HepG2 (cell line): ENCODE data around the gene ACSM2B. TPM values are rescaled to one million over a fixed set of nuclear protein-coding genes. Genes with fewer than 3 reads are reported as not detected.
"Not testable (repeated sequence)": the region's sequence is repeated elsewhere in the genome, so short reads cannot be mapped to it uniquely, and the experiment has no call there.

Source experiments
- ATAC-seq: fragments of 200-7000 bp; cut with Tn5 transposase; 3 replicates; pipeline ENCODE4 v1.9.1; 2020; ENCODE audit warnings: mild to moderate bottlenecking, moderate library complexity
- BruUV-seq: library from RNA; stranded (reverse); fragments of 400-500 nt; replicated peaks from 2 replicates; lab custom pipeline; 2021; lab: Mats Ljungman, UMichigan
- CTCF ChIA-PET: fragments of 300-600 bp; formaldehyde crosslinking; extraction: SDS; loops from one replicate; lab custom pipeline; 2021; ENCODE audit warnings: low total read pairs, inconsistent platforms, low intra/inter-chr PET ratio; lab: Yijun Ruan, JAX
- POLR2A ChIA-PET: fragments of 350-600 bp; sonication (Branson Sonifier 250); formaldehyde crosslinking; loops from one replicate; lab custom pipeline; 2020; ENCODE audit warnings: antibody characterized with exemption, inconsistent platforms; lab: Yijun Ruan, JAX
- DNase-seq: peaks from one replicate; pipeline ENCODE4 v3.0.0-alpha.2; 2015; ENCODE audit warnings: low spot score
- FAIRE-seq: peaks from 3 replicates; lab custom pipeline; 2011; peaks lifted over from hg19 to GRCh38; lab: Jason Lieb, UNC
- H2AFZ ChIP-seq: one replicate; pipeline ENCODE4 v1.6.1; 2011; ENCODE audit warnings: low read length, inconsistent platforms
- H3K27ac ChIP-seq: fragments of 300-600 bp; 3 replicates; pipeline ENCODE4 v1.8.0; 2011; ENCODE audit warnings: mixed run types, mild to moderate bottlenecking, mixed read lengths, low read length, inconsistent platforms; ENCODE audit not compliant: insufficient read depth; ENCODE audit errors: extremely low read length
- H3K27me3 ChIP-seq, 2 experiments: fragments of 200-600 bp in 1 of 2; 2 replicates in 1 of 2; 3 replicates in 1 of 2; pipeline versions ENCODE4 v1.6.0 to v1.8.0; 2011; ENCODE audit warnings: low read length in 2 of 2, mild to moderate bottlenecking in 2 of 2, moderate library complexity in 2 of 2, inconsistent platforms in 1 of 2; ENCODE audit not compliant: insufficient read depth in 2 of 2, control insufficient read depth in 1 of 2
- H3K36me3 ChIP-seq, 2 experiments: fragments of 200-600 bp in 1 of 2; replicated peaks in 1 of 2; 2 replicates in 1 of 2; 3 replicates in 1 of 2; pipeline versions ENCODE4 v1.5.1 to v1.8.0; 2011; ENCODE audit warnings: low read length in 2 of 2, inconsistent platforms in 1 of 2; ENCODE audit not compliant: insufficient read depth in 2 of 2, control insufficient read depth in 1 of 2
- H3K4me1 ChIP-seq: 2 replicates; pipeline ENCODE4 v1.5.1; 2012; ENCODE audit warnings: low read length, inconsistent platforms; ENCODE audit not compliant: insufficient read depth
- H3K4me2 ChIP-seq: 2 replicates; pipeline ENCODE4 v1.6.0; 2011; ENCODE audit warnings: low read depth, low read length, inconsistent platforms
- H3K4me3 ChIP-seq, 3 experiments: fragments of 200-600 bp in 1 of 3; sonication (generic), shearing (Covaris generic) in 1 of 3; replicated peaks in 1 of 3; 2 replicates each; pipeline ENCODE4 v1.5.1; 2011 to 2016; ENCODE audit warnings: low read length in 3 of 3, inconsistent platforms in 2 of 3, low read depth in 2 of 3, mild to moderate bottlenecking in 2 of 3, control low read depth in 1 of 3, mixed read lengths in 1 of 3; ENCODE audit not compliant: insufficient read depth in 1 of 3
- H3K79me2 ChIP-seq: one replicate; pipeline ENCODE4 v1.6.1; 2011; ENCODE audit warnings: low read length, inconsistent platforms; ENCODE audit not compliant: insufficient read depth
- H3K9ac ChIP-seq: 2 replicates; pipeline ENCODE4 v1.6.0; 2011; ENCODE audit warnings: mild to moderate bottlenecking, low read depth, low read length, inconsistent platforms; ENCODE audit not compliant: insufficient read depth
- H3K9me3 ChIP-seq: 2 replicates; pipeline ENCODE4 v1.5.1; 2012; ENCODE audit warnings: mild to moderate bottlenecking, low read length
- H4K20me1 ChIP-seq: 2 replicates; pipeline ENCODE4 v1.6.0; 2011; ENCODE audit warnings: inconsistent platforms, mild to moderate bottlenecking, low read length, moderate library complexity; ENCODE audit not compliant: insufficient read depth
- WGBS: methylation state at CpG from one replicate; pipeline ENCODE4 v1.1.6; 2017; ENCODE audit warnings: low lambda C conversion rate; 5-methylcytosine and 5-hydroxymethylcytosine counted together
- in situ Hi-C: cut with HindIII; loops from 2 replicates; pipeline ENCODE4 v1.10.0; 2017; ENCODE audit warnings: low pct_unique_long_range_greater_than_20kb; ENCODE audit not compliant: extremely low pct_ligation_motif_present
- intact Hi-C: fragments of 100-400 bp; cut with micrococcal nuclease; formaldehyde crosslinking; loops from one replicate; pipeline ENCODE4 v1.10.0; 2022; ENCODE audit not compliant: unreplicated experiment
- polyA plus RNA-seq, 8 experiments: library from polyadenylated mRNA; depleted of rRNA in 3 of 8; stranded (reverse) in 7 of 8; unstranded in 1 of 8; fragments of >200 nt; fragmentation: Illumina TruSeq in 4 of 8; extraction: Trizol in 4 of 8; gene quantifications; 2 replicates each; pipeline versions ENCODE4 v1.2.1 to v1.2.3, GENCODE V29; 2011 to 2016; ENCODE audit warnings: low read depth in 4 of 8, missing spikeins in 1 of 8, mixed read lengths in 1 of 8; ENCODE audit not compliant: insufficient read depth in 1 of 8
- total RNA-seq, 5 experiments: library from RNA; depleted of rRNA; stranded (reverse); fragments of >200 nt; fragmentation: Illumina TruSeq; extraction: Trizol; gene quantifications; 2 replicates each; pipeline ENCODE4 v1.2.3, GENCODE V29; 2016; ENCODE audit warnings: low read depth in 1 of 5

Gene ACSM2B
- total and polyA plus RNA-seq, 2 of the 13 experiments (the other 11 are each of a cell fraction or from before 2014, with no cell fraction given) = 22.9 to 34.0 TPM

- H3K79me2 ChIP-seq, H3K27me3 ChIP-seq, H3K9ac ChIP-seq, H3K9me3 ChIP-seq, H3K36me3 ChIP-seq, H4K20me1 ChIP-seq, H3K4me3 ChIP-seq, CTCF ChIA-PET, in situ Hi-C loops, DNase-seq, POLR2A ChIA-PET, H2AFZ ChIP-seq, intact Hi-C loops, FAIRE-seq, BruUV-seq: not testable (repeated sequence)
- H3K4me2 ChIP-seq = 0 out of 2 replicates have a peak overlapping the region, but pooled peaks have one; percentile 8
- H3K27ac ChIP-seq = peak overlapping the region; percentile 43
- H3K4me1 ChIP-seq = peaks cover 19% of the 10 kb centered on the region
- peak; percentile 67 for ATAC-seq
- WGBS = no CpG with 5 or more reads among the region's 3 CpGs
These were observed 4.5 kb upstream of the ACSM2B start for GRCh38 chr16:20580487-20581259.

- CTCF ChIA-PET, H3K9ac ChIP-seq, H3K27me3 ChIP-seq, H2AFZ ChIP-seq, POLR2A ChIA-PET, H3K4me3 ChIP-seq, in situ Hi-C loops, H4K20me1 ChIP-seq, H3K36me3 ChIP-seq, H3K9me3 ChIP-seq, H3K79me2 ChIP-seq, BruUV-seq, DNase-seq, intact Hi-C loops: not testable (repeated sequence)
- ATAC-seq = peak; percentile 82
- 0% methylated on average over 2 of the region's 3 CpGs for WGBS
- peaks cover 23% of the 10 kb centered on the region for H3K4me1 ChIP-seq
- H3K4me2 ChIP-seq = peak overlapping the region; percentile 39; the same call in 1 of the 2 replicates
- FAIRE-seq = peak; percentile 57
- peak overlapping the region; percentile 50 for H3K27ac ChIP-seq
These were observed 1.9 kb upstream of the ACSM2B start for GRCh38 chr16:20578091-20578490.
